BJ (cell line): ENCODE measurements around the gene LGI2. TPM values are rescaled to one million over a fixed set of nuclear protein-coding genes. Genes with fewer than 3 reads are reported as not detected.

Source experiments
- CTCF ChIA-PET: fragments of 350-600 bp; formaldehyde crosslinking; extraction: SDS; loops from one replicate; lab custom pipeline; 2021; ENCODE audit warnings: antibody characterized with exemption, inconsistent platforms; lab: Yijun Ruan, JAX
- POLR2A ChIA-PET: fragments of 300-600 bp; sonication (Branson Sonifier 250); formaldehyde crosslinking; extraction: SDS; loops from one replicate; lab custom pipeline; 2021; ENCODE audit warnings: antibody characterized with exemption; lab: Charles Lee
- DNase-seq: peaks from one replicate; pipeline ENCODE4 v3.0.0-alpha.2; 2011; ENCODE audit warnings: low read depth
- H3K27me3 ChIP-seq: 2 replicates; pipeline ENCODE4 v1.6.0; 2011; ENCODE audit warnings: low read length; ENCODE audit not compliant: control insufficient read depth, insufficient read depth
- H3K36me3 ChIP-seq: 2 replicates; pipeline ENCODE4 v1.5.1; 2011; ENCODE audit warnings: low read length; ENCODE audit not compliant: control insufficient read depth, insufficient read depth
- H3K4me3 ChIP-seq: 2 replicates; pipeline ENCODE4 v1.5.1; 2011; ENCODE audit warnings: low read depth, mild to moderate bottlenecking, control low read depth, low read length
- CTCF ChIP-seq: IDR thresholded peaks from 2 replicates; pipeline ENCODE4 v1.5.1; 2011; ENCODE audit warnings: low read depth, mild to moderate bottlenecking, control low read depth, inconsistent platforms, low read length, moderate library complexity; ENCODE audit not compliant: insufficient read depth
- polyA minus RNA-seq: library from RNA; depleted of rRNA, polyadenylated mRNA; stranded (reverse); fragments of >200 nt; gene quantifications from 2 replicates; pipeline ENCODE4 v1.2.3, GENCODE V29; 2011; rRNA and poly(A)+ RNA removed
- polyA plus RNA-seq: library from polyadenylated mRNA; depleted of rRNA; stranded (reverse); fragments of >200 nt; gene quantifications from 2 replicates; pipeline ENCODE4 v1.2.3, GENCODE V29; 2011; rRNA removed

The LGI2 gene
- polyA plus RNA-seq (0.01 TPM in 2 replicates), polyA minus RNA-seq (not detected in 2 replicates)

GRCh38 chr4:25030277-25031076, at the start of gene LGI2:
TSS of gene LGI2 (minus strand) at chr4:25030946. CDS start at chr4:25030693, 253 bp downstream.
- TF ChIP-seq CTCF = no peak
- ChIA-PET CTCF (no interaction called here), POLR2A (no interaction called here)
- no peak for DNase-seq
- Histone ChIP-seq H3K27me3 (peaks cover 33% of the 10 kb centered on the region), H3K4me3 (peak within 1 kb of the TSS; percentile 14), H3K36me3 (no peaks in the 10 kb centered on the region)

- TF ChIP-seq CTCF = no peak
- DNase-seq = no peak
- Histone ChIP-seq H3K36me3 (no peaks in the 10 kb centered on the region), H3K27me3 (peaks cover 3% of the 10 kb centered on the region), H3K4me3 (no peak overlapping the region)
- ChIA-PET POLR2A (no interaction called here), CTCF (no interaction called here)
Measured at GRCh38 chr4:25078523-25078922, 47.8 kb upstream of the LGI2 start.

GRCh38 chr4:25076625-25077398, 46.1 kb upstream of the LGI2 start:
- ChIA-PET POLR2A (no interaction called here), CTCF (no interaction called here)

GRCh38 chr4:25075851-25076250, 45.1 kb upstream of the LGI2 start:
- Histone ChIP-seq H3K36me3 (no peaks in the 10 kb centered on the region), H3K27me3 (peaks cover 3% of the 10 kb centered on the region)
- CTCF ChIA-PET = no interaction called here

More at GRCh38 chr4:25076625-25077398, 46.1 kb upstream of the LGI2 start:
- no peak overlapping the region for H3K4me3 ChIP-seq
- peaks cover 1% of the 10 kb centered on the region for H3K27me3 ChIP-seq
- no peak for DNase-seq
- TF ChIP-seq CTCF = no peak
- H3K36me3 ChIP-seq = no peaks in the 10 kb centered on the region

More at GRCh38 chr4:25075851-25076250, 45.1 kb upstream of the LGI2 start:
- TF ChIP-seq CTCF = no peak
- POLR2A ChIA-PET = no interaction called here
- H3K4me3 ChIP-seq = no peak overlapping the region
- DNase-seq = no peak
